Measurements from ENCODE around the gene NYAP1. TPM values are rescaled to one million over a fixed set of nuclear protein-coding genes. Genes with fewer than 3 reads are reported as not detected.

The NYAP1 gene
- total RNA-seq, result 0.13 and 0.19 TPM in 2 replicates

DNA sequence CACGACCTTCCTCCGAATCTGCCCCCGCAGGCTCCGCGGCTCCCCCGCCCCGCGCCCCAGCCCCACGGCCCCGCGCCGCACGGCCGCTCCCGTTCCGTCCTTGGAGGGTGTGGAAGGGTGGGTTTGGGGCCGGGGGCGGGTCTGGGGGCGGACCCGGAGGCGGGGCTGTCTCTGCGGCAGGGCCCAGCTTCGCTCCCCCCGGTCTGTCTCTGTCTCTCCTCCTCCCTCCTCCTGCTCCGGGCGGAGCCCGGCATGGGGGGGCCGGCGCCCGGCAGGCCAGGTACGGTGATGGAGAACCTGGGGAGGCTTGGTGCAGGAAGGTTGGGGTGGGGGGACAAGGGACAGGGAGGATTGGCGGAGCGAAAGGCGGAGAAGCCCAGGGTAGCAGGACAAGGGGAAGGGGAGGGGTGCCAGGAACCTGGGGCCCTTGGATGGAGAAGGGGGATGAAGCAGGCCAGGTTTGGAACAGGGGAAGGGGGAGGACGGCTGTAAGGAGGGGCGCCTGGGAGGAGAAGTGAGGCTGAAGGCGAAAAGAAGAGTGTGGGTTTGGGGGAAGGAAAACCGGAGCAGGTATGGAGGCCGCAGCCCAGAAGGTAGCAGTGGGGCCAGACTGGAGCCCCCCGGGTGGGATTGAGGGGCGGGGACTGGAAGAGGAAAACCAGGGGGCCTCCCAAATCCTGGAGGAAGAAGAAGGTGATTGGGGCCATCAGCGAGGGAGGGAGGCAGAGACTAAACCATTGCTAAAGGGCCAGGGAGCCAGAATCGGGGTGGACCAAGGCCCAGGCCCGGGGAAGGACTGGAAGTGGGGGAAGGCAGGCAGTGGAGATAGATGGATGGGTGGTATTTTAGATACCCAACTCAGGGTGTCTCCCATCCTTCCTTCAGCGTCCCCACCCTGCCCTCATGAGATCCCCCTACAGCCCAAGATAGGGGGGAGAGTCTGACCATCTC lies at the start of gene NYAP1:
TSS of gene NYAP1 (plus strand) at position 206 of the 951 bp plus-strand sequence. CDS start 1,385 bp downstream, outside the sequence.

DNA sequence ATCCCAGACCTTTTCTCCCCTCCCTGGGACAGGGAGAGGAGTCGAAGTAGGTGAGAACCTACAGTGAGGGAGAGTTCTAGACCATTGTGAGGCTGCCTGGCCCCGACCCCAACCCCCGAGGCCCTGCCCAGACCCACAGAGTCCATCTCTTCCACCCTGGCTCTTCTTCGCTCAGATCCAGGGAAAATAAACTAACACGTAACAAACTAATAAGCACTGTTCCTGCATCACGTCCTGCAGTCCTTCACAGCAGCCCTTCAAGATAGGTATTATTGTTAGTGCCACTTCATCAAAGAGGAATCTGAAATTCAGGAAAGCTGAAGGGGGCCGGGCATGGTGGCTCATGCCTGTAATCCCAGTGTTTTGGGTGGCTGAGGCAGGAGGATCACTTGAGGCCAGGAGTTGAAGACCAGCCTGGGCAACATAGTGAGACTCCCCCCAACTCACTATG lies 19.5 kb upstream of the NYAP1 start, which contains the start of gene SPACDR:
TSS of gene SPACDR (minus strand) at position 51 of the 451 bp plus-strand sequence. CDS start 235 bp downstream, outside the sequence.

DNA sequence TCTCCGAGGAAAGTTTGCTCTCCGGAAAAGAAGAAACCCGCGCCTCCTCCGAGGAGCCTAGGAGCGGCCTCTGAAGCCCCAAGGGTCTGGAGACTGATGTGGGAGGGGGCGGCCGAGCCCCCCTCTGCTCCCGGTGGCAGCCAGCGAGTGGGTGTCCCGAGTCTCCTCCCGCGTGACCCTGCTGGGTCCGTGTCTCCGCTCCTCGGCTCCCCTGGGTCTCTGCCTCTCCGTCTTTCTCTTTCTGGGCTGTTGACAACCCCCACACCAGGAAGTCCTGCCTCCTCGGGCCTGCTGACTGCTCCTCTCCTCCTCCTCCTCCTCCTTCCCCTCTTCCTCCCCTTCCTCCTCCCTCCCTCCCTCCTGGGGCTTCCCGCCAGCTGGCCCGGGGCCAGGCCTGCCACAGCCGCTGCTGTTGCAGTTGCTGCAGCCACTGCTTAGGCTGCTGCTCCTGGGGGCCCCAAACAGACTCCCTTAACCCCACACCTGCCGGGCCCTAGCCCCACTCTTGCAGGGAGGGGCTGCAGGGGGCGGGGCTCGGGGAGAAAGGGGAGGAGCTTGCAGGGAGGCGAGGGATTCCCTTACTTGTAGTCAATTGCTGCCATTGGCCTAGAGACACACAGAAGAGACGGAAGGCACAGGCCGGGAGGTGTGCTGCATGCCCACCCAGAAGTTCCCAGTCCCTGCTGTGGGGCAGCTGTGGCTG lies 4.6 kb upstream of the NYAP1 start, which contains the start of gene TSC22D4:
TSS of gene TSC22D4 (minus strand) at position 257 of the 703 bp plus-strand sequence. CDS start 1,176 bp downstream, outside the sequence.

DNA sequence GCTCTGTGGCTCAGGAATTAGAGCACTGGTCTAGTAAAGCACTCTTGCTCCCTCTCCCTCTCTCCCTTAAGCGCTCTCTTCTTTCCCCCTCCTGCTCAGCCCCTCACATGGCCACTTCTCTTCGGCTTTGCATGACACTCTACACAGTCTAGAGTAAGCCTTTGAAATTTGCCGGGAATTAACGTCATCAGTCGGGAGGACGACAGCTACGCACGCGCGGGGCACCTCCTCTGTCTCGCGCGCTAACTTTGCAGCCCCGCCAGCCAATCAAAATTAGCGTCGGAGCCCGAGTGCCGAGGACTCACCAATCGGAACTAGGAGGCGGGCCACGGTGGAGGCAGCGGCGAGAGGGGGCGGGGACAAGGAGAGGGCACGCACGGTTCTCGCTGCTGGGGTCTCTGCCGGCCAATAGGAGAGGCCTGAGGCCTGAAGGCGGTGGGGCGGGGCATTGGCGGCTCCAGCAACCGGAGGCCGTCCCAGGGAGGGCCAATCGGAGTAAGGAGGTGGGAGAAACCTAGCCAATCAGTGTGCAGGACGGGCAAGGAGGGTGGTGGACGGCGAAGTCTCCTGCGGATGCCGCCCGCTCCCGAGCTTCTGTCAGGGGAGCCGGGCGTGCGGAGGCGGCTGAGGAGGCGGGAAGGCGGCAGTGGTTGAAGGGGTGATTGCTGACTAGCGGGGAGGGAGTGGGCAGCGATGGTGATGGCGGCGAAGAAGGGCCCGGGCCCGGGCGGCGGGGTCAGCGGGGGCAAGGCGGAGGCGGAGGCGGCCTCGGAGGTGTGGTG lies 55.1 kb downstream of the NYAP1 start, which contains the start of gene AGFG2:
TSS of gene AGFG2 (plus strand) at position 550 of the 782 bp plus-strand sequence. CDS start at position 694, 144 bp downstream.

Other genes starting within 250 kb of the NYAP1 start
- not detected in 2 replicates for gene SPDYE3, start 176.2 kb upstream of the NYAP1 start, total RNA-seq
- gene PILRB, start 125.8 kb upstream of the NYAP1 start, total RNA-seq, result 7.4 and 9.9 TPM in 2 replicates
- gene PILRA, start 110.4 kb upstream of the NYAP1 start, total RNA-seq, result 0.62 TPM in 1 of 2 replicates, not detected in the other
- 2.2 and 2.6 TPM in 2 replicates for gene ZCWPW1, start 55.2 kb upstream of the NYAP1 start, total RNA-seq
- gene MEPCE, start 54.1 kb upstream of the NYAP1 start, total RNA-seq, result 30.6 and 42.9 TPM in 2 replicates
- 10.3 and 14.7 TPM in 2 replicates for gene PPP1R35, start 47.4 kb upstream of the NYAP1 start, total RNA-seq
- 0.25 and 0.79 TPM in 2 replicates for gene SPACDR, start 19.7 kb upstream of the NYAP1 start, total RNA-seq
- 21.7 and 22.2 TPM in 2 replicates for gene TSC22D4, start 4.7 kb upstream of the NYAP1 start, total RNA-seq
- gene AGFG2, start 55.3 kb downstream of the NYAP1 start, total RNA-seq, result 6.0 and 9.1 TPM in 2 replicates
- gene SAP25, start 90.0 kb downstream of the NYAP1 start, total RNA-seq, result not detected in 2 replicates
- gene LRCH4, start 102.2 kb downstream of the NYAP1 start, total RNA-seq, result 6.5 and 8.8 TPM in 2 replicates
- gene FBXO24, start 102.4 kb downstream of the NYAP1 start, total RNA-seq, result 0.40 and 0.56 TPM in 2 replicates
- gene PCOLCE, start 118.4 kb downstream of the NYAP1 start, total RNA-seq, result 62.9 and 94.5 TPM in 2 replicates
- 4.0 and 6.9 TPM in 2 replicates for gene MOSPD3, start 128.6 kb downstream of the NYAP1 start, total RNA-seq
- gene TFR2, start 157.6 kb downstream of the NYAP1 start, total RNA-seq, result 0.31 and 0.40 TPM in 2 replicates
- not detected in 2 replicates for gene ACTL6B, start 172.5 kb downstream of the NYAP1 start, total RNA-seq
- gene GNB2, start 189.8 kb downstream of the NYAP1 start, total RNA-seq, result 84.4 and 86.5 TPM in 2 replicates
- 11.4 and 11.8 TPM in 2 replicates for gene GIGYF1, start 210.3 kb downstream of the NYAP1 start, total RNA-seq
- 30.2 and 34.5 TPM in 2 replicates for gene POP7, start 222.2 kb downstream of the NYAP1 start, total RNA-seq
- not detected in 2 replicates for gene EPO, start 236.5 kb downstream of the NYAP1 start, total RNA-seq
- not detected in 2 replicates for gene ZAN, start 249.7 kb downstream of the NYAP1 start, total RNA-seq

All from aortic smooth muscle cell (primary cell).